HL-60 (cell line): ENCODE measurements around the gene ZMIZ1.

Source experiments
- DNase-seq, 2 experiments: peaks; one replicate each; pipeline ENCODE4 v3.0.0-alpha.2; 2010 to 2020; ENCODE audit warnings: low read depth in 1 of 2, low spot score in 1 of 2
- H3K27ac ChIP-seq: fragments of 250-450 bp; sonication (Bioruptor Pico); replicated peaks from 2 replicates; pipeline ENCODE4 v1.5.1; 2020; ENCODE audit warnings: mild to moderate bottlenecking, moderate library complexity
- H3K27me3 ChIP-seq: fragments of 250-450 bp; sonication (Bioruptor Pico); 2 replicates; pipeline ENCODE4 v1.5.1; 2021; ENCODE audit warnings: mild to moderate bottlenecking, moderate library complexity; ENCODE audit not compliant: insufficient read depth, poor library complexity, severe bottlenecking
- H3K4me3 ChIP-seq: replicated peaks from 2 replicates; pipeline ENCODE4 v1.5.1; 2011; ENCODE audit warnings: mild to moderate bottlenecking, control low read depth, low read length; ENCODE audit not compliant: insufficient read depth
- CTCF ChIP-seq: IDR thresholded peaks from one replicate; pipeline ENCODE4 v1.5.1; 2011; ENCODE audit warnings: low read length, control low read depth, inconsistent platforms; ENCODE audit not compliant: insufficient read depth
- GABPA ChIP-seq: IDR thresholded peaks from 2 replicates; pipeline ENCODE4 v1.6.1; 2012; ENCODE audit warnings: low read depth
- POLR2AphosphoS5 ChIP-seq: IDR thresholded peaks from 2 replicates; pipeline ENCODE4 v1.6.1; 2012; ENCODE audit warnings: low read depth
- REST ChIP-seq: IDR thresholded peaks from 2 replicates; pipeline ENCODE4 v1.6.1; 2012; ENCODE audit warnings: low read depth; ENCODE audit not compliant: insufficient replicate concordance
- SPI1 ChIP-seq: IDR thresholded peaks from 2 replicates; pipeline ENCODE4 v1.6.1; 2012; ENCODE audit warnings: low read depth, mild to moderate bottlenecking, borderline replicate concordance

Gene ZMIZ1

GRCh38 chr10:79045566-79046175, 23.1 kb upstream of the ZMIZ1 start:
- Histone ChIP-seq H3K27me3 (no peaks in the 10 kb centered on the region), H3K4me3 (no peak overlapping the region), H3K27ac (no peak overlapping the region)
- no peak for DNase-seq
- TF ChIP-seq POLR2AphosphoS5 (no peak), CTCF (no peak), SPI1 (no peak)

GRCh38 chr10:79046326-79046725, 22.4 kb upstream of the ZMIZ1 start:
- Histone ChIP-seq H3K27me3 (no peaks in the 10 kb centered on the region), H3K4me3 (no peak overlapping the region), H3K27ac (no peak overlapping the region)
- no peak for DNase-seq
- no peak for TF ChIP-seq CTCF
- no peak for TF ChIP-seq REST
- no peak for TF ChIP-seq POLR2AphosphoS5
- no peak for TF ChIP-seq GABPA
- no peak for TF ChIP-seq SPI1

GRCh38 chr10:79046741-79047583, 21.8 kb upstream of the ZMIZ1 start:
- no peaks in the 10 kb centered on the region for H3K27me3 ChIP-seq
- H3K27ac ChIP-seq = no peak overlapping the region
- H3K4me3 ChIP-seq = no peak overlapping the region
- DNase-seq = no peak
- TF ChIP-seq GABPA (no peak), REST (no peak), SPI1 (no peak), CTCF (no peak), POLR2AphosphoS5 (no peak)
